Activated CD4-positive, alpha-beta T cell treated with anti-CD3 and anti-CD28 coated beads, Interleukin-10, Interleukin-2, amounts not matched to agents 100 ng/mL and 50 ng/mL, durations not matched to agents 16 hours and 8 hours (primary cell): ENCODE data around the gene CRIP1.

Source experiments
- DNase-seq: peaks from one replicate; pipeline ENCODE4 v3.0.0-alpha.2; 2020

The CRIP1 gene

DNA sequence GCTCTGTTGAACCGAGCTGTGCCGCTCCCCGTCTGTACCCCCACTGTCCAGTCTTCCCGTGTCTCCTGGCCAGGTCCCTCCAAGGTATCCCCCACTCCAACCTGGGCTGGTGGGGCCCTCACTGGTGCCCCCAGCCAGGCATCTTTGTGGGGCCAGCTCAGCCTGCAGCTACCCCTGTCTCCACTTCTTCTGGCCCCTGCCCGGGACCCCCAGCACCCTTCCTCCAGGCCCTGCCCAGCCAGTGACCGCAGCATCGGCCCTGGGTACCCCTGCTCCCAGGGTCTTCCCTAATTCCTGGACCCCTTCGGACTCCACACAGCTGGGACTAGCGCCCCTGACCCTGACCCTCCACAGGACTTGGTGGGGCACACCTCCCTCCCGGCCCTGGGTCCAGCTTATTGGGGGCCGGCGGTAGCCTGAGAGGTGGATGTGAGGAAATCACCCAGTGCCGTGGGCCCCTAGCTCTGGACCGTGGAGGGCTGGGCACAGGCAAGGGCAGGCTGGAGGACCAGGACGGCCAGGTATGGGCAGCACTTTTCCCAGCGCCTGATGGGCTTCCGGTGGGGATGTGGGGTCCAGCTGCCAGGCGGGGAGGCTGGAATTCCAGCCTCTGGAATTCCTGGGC, 4.1 kb upstream of the CRIP1 start:
- DNase-seq: no peak

DNA sequence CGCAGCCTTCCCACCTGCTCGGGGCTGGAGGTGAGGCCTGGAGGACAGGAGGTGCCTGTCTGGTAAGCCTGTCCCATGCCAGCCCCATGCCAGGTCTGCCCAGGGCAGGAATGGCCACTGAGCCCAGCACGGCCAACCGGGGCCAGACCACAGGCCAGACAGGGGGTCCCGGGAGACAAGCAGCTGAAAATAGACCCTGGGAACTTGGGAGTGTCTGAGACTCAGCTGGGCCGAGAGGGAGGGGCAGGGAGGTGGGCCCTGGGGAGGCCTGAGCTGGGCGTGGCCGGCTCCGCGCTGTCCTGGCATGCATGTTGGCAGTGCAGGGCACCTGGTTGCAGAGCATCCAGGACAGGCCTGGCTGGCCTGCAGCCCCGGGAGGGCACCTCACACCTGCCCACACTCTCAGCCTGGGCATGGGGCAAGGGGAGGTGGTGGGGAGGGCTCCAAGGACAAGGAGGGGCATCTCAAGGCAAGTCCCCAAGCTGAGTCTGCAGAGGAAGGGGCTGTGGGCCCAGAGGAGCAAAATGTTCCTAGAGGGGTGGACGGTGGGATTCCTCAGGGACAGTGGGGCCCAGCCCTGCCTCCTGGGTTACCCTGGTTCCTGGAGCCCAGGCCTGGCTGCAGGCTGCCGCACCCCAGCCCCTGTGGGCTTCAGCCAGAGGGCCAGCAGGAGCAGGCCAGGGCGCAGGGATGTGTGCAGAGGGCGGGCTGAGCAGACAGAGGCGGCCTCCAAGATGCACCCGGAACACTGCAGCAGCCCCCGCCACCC, 3.2 kb upstream of the CRIP1 start:
- DNase-seq: no peak

DNA sequence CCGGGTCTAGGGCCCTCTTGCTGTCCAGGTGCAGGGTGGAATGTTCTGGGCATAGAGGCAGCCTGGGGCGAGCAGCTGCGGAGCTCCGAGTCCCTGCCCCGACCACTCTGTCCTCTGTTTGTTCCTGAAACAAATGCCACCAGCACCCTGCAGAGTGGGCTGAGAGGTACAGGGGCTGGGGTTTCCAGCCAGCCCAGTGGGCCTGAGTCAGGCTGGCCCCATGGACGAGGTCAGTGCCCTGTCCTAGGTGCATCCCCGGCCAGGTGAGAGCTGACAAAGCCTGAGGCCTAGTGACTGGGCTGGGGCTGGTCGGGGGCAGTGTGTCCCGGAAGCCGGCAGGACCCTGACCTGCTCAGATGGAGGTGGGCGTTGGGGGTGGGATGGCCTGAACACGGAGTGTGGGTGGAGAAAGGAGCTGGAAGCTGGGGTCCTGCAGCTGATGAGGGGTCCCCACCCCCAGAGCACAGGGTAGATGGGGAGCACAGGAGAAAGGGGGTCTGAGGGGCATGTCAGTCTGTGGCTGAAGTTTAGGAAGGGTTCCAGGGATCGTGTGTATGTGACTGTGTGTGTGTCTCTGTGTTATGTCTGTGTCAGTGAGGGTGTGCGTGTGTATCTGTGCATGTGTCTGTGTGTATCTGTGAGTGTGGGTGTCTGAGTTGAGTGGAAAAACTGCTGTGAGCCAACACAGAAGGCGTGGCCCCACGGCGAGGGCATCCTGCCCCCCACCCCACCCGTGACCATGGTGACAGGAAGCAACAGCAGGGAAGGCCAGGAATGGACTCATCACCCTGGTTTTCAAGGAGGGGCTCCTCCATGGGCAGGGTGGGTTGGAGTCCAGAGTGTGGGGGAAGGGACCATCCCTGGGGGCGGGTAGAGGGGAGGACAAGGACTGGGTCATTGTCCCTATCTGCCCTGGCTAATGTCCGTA, 2.4 kb upstream of the CRIP1 start:
- DNase-seq: no peak

DNA sequence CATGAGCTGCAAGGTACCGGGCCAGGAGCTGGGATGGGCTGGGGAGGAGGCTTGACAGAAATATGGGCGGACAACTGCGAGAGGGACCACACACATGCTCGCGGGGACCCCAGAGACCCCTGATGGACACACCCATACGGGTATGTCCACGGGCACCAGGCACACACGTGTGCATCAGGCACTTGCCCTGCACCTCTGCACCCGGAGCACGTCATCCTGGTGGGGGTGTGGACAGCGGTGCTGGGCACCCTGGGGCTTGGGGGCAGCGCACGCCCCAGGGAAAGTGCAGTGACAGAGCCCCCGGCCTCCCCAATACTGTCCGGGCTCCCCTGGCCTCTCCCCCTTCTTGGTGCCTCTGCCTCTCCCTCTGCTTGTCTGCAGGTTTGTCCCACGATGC, 1.7 kb upstream of the CRIP1 start:
- DNase-seq: no peak

DNA sequence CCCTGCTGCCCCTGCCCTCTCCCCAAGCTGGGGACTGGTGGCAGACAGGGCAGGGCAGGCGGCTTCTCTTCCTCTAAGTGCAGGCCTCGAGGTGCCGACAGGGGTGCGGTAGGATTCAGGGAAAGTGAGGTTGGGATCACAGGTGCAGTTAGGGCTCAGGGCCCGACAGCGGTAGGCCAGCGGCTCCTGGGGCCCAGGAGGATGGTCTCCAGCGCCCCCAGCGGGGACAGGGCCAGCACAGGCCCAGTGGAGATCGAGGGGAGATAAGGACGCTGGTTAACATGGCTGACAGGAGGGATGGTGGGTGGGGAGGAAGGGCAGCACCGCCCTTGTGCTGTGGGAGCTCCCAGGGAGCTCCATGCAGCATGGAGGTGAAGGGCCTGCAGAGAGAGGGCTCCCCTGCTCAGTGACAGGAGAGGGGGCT, 935 bp upstream of the CRIP1 start:
- DNase-seq: peak; percentile 62

DNA sequence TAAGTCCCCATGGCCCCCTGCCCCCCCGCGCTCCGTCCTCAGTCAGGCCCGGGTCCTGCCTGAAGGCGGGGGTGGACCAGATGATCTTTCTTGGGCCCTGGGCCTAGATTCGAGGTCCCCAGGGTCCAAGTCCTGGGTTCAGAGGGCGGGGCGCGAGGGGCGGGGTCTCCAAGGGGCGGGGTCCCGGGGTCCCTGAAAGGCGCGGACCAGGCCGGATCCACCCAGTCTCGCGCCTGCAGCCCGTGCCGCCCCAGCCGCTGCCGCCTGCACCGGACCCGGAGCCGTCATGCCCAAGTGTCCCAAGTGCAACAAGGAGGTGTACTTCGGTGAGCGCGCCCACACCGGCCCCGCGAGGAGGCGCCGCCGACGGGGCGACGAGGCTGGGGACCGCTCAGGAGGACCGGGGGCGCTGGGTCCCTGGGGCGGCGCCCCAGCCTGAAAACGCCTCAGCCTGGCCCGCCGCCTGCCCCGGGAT, 325 bp downstream of the CRIP1 start:
- peak; percentile 74 for DNase-seq

DNA sequence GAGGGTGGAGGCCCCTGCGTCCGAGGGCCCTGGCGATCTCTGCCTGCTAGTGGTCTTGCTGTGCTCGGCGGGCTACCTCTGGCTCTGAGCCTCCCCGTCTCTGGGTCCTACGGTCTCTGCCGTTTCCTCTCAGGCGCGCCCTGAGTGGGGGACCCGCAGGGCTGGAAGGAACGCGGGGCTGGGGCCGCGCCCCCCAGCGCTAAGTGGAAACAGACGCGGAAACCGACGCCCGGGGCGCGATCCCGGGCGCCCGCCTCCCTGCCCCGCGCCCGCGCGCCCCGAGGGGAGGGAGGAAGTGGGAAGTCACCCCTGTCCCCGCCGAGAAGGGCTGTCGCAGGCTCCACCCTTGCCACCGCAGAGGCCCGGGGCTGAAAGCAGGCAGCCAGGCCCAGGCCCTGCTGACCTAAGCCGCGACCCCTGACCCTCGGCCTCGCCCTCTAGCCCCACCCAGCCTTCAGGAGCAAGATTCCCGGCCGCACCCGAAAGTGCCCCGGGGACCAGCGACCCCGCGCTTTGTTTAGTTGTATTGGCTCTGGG, 831 bp downstream of the CRIP1 start:
- DNase-seq: peak; percentile 74

DNA sequence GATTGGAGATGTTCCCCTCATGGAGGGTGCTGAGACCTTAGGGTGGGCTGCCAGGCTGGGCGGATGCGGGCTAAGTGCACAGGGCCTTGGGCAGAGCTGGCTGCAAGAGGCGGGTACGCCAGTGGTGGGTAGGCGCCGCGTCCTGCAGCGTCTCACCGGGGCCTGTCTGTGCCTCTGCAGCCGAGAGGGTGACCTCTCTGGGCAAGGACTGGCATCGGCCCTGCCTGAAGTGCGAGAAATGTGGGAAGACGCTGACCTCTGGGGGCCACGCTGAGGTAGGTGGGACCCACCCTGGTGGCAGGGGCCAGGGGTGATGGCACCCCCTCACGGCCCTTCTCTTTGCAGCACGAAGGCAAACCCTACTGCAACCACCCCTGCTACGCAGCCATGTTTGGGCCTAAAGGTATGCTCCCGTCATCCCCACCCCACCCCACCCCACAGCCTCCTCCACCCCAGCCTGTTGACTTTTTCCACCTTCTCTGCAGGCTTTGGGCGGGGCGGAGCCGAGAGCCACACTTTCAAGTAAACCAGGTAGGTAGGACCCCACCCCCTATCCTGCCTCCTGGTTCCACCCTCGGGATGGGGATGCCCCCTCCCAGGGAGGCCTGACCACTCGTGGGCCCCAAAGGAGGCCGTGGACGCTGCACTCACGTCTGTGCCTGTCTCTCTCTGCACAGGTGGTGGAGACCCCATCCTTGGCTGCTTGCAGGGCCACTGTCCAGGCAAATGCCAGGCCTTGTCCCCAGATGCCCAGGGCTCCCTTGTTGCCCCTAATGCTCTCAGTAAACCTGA, 1.5 kb downstream of the CRIP1 start:
- peak; percentile 41 for DNase-seq

DNA sequence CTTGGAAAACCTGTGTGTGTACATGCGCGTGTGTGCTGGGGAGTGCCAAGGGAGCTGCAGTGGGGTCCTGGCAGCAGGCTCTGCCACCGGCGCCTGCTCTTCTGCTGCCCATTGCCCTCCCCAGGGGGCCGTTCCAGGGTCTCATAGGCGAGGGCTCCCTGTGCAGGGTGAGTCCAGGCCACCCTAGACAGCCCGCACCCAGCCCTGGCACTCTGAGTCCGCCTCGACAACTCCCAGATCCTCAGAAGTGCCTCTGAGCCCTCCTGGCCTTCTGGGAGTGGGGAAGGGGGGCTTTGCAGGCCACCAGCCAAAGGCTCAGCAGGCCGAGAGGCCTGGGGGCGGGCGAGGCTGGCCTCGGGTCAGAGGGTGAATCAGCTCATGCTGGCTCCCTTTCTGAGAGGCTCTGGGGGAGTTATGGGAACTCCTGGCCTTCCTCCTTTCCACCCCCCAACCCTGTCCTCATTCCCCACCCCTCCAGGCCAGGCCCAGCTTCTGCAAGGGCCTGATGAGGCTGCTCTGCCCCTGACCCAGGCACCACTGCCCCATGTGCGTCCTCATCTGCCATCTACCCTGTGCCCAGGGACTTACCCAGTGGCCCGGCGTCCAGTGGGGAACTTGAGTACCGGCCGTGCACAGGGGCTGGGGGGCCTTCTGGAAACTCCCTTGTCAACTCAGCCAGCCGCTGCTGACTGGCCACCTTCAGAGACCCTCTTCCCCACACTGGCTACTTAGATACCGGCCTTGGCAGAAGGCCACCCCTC, 2.3 kb downstream of the CRIP1 start:
- DNase-seq: no peak

DNA sequence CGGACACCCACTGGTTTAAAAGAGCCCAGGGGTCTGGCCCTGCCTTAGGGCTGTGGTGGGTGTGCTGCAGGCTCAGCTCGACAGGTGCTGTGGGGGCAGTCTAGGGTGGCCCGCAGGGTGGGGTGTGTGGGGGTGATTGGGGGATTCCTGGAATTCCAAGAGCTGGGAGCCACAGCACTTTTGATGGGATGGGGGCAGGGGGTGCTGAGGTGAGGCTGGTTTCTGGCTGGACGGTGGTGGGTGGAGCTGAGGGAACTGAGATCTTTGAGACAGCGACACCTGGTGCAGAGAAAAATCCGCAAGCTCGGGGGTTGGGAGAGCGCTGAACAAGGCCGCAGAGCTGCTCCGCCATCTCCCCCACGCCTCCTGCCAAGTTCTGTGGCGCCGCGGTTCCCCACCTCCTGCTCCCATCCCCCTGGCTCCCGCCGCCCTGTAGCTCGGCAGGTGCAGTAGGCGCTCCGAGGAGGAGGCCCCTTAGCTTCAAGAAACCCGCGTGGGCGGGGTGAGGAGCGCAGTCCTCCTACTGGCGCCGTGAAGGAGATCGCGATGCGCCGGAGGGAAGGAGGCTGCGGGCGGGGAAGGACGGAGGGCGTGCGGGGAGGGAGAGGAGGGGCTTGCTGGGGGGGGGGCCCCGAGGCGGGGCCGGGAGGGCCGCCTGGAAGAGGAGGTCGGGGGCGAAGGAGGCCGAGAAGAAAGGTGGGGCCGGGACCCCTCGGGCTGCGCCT, 3.0 kb downstream of the CRIP1 start:
- peak; percentile 88 for DNase-seq

DNA sequence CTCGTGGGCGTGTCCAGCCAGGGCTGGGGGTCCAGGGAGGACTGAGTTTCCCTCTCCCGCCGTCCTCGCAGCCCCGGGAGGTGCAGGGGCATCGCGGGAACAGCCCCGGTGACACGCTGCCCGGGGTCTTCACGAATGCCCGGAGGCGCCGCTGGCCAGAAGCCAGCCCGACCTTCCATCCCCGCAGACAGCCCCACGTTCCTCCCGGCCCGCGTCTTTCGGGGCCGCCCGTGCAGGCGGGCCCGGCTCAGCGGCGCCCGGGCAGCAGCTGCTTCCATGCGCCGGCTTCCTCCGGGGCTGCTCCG, 3.5 kb downstream of the CRIP1 start:
- DNase-seq: no peak

DNA sequence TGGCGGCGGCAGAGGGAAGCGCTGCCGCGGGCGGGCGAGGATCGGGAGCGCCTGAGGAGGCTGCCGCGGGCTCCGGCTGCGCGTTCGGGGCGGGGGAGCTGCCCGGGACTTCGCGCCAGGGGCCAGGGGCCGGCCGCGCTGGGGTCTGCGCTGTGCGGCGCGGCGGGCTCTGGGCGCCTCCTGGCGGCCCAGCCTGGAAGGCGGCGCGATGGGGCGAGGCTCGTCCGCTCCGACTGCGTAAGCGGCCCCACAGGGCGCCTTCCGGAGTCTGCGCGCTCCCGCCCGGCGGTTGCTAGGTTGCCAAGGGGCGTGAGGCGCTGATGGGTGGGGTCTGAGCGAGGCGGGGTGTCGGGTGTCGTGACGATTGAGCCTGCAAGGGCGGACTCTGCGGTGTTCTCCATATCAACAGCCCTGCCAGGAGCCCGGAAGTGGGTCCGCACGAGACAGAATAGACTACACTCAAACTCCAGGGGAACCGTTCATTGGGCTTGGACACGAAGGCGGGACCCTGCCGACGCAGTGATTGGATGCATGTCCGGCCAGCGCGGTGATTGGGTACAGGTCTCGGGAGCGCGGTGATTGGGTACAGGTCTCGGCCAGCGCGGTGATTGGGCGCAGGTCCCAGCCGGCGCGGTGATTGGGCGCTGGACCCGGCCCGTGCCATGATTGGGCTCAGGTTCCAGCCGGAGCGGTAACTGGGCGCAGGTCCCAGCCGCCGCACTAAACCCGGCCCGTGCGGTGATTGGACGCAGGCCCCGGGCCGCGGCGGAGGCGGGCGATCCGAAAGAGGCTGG, 4.1 kb downstream of the CRIP1 start, which contains the start of gene TEDC1:
Gene TEDC1, plus strand, starts transcription at position 675 of the 794 bp plus-strand sequence. CDS start 130 bp downstream, outside the sequence.
- DNase-seq: peak; percentile 100

DNA sequence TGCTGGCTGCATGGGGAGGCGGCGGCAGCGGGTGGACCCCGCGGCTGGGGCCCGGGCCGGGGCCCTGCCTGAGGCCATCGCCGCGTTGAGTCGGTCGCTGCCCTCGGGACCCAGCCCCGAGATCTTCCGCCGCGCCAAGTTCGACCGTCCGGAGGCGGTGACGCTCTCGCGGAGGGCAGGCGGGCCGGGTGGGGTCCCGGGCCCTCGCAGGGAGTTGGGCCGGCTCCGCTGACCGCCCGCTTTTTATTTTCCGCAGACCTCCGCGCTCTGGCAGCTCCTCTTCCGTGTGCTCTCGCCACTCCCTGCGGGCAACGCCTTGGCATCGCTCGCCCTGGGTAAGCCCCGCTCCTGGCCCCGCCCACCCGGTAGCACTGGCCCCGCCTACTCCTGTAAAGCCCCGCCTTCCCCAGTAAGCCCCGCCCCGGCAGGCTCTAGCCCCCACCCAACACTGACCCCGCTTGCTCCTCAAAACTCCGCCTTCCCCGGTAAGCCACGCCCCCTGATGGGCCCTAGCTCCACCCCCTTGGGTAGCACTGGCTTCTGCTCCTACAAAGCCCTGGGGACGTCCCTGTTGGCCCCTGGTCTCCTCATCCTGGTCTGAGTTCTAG, 4.8 kb downstream of the CRIP1 start:
- DNase-seq: peak; percentile 95

DNA sequence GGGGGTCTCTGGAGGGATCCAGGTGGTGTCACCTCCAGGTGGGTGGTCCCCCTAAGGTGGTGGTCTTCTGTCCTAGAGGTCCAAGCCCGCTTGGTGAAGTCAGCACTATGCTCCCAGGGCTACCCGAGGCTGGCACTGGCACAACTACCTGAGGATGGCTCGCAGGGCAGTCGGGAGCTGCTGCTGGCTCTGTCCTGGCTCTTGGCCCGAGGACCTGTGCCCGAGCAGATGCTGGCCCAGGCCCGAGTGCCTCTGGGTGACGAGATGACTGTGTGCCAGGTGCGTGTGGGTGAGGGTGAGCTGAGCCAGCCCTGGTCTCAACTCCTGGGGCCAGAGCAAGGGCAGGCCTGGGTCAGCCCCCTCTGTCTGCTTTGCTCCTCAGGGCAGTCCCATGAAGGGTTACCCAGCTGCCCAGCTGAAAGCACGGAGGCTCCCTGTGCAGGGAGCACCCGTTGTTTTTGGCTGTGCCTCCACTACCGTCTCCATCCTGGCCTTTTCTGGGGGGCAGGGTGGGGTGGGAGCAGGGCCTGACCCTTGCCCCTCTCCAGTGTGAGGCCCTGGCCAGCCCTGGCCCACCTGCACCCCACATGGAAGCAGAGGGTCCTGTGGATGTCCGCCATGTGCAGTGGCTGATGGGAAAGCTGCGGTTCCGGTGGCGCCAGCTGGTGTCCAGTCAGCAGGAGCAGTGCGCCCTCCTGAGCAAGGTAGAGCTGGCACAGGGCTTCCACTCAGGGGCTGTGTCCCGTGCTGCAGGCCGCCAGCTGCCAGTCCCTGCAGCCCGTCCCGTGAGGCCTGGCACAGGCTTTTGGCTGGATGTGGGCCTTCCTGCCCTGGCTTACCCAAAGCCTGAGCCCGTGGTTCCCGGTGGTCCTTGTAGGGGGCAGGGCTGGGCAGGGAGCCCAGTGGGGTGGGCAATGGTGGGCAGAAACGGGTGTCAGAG, 5.6 kb downstream of the CRIP1 start:
- DNase-seq: no peak

DNA sequence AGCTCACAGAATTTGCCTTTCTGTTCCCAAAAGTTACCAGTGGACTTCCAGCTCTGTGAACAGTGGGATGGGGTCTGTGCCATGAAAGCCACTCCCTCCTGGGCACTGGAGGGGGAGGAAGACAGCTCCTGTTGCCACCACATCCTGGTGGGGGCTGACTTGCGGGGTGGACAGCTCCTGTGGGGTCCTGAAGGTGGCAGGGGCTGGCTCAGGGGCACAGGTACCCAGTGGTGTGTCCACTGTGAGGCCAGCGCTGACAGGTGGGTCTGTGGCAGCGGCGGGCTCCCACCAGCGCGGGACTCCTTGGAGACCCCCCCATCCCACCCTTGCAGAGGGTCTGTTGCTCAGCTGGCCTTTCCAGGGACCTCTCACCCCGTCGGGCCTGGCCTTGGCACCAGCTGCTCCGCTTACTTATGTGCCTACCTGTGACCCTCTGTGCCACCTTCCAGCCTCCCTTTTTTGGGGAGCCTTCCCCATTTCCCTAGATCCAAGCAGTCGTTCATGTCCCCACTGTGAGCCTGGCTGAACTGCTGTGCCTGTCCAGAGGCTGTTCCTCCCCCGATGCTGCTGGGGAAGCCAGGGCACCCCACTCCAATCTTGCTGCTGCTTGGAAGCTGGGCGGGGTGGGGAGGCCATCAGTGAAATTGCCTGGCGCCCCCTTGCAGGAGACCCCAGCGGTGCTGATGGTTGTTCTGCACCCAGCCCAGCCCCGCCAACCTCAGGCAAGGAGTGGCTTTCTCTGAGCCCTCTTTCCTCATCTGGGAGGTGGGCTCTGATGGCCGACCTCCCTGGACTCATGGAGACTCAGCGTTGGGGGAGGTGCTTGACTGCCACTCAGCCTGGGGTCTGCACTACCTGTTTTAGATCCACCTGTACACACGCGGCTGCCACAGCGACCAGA, 6.5 kb downstream of the CRIP1 start:
- no peak for DNase-seq

DNA sequence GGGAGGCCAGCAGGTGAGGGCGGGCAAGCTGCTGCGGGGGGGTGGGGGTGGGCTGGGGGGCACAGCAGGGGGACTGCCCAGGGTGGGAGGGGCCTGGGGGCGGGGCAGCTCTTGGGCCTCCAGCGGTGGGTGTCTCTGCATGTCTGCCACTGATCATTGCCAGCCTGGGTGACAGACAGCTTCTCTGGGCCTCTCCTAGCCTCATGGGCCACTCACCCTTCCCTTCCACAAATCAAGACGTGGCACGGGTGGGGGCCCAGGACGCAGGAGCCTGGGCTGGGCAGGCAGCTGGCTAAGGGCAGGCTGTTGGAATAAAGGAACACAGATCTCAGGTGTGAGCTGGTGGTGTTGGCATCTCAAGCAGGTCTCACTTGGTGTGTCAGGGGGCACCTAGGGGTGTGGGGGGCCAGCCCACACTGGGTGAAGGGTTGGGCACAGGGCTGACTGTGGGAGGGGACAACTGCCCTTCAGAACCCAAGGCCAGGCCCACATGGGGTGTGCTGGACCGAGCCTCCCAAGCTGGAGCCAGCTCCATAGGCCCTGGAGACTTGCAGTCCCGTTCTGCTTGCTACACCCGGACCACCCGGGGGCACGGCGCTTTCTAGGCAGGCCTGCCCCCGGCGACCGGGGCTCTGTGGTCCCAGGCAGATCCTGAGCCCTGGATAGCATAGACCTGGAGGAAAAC, 7.4 kb downstream of the CRIP1 start:
- no peak for DNase-seq

DNA sequence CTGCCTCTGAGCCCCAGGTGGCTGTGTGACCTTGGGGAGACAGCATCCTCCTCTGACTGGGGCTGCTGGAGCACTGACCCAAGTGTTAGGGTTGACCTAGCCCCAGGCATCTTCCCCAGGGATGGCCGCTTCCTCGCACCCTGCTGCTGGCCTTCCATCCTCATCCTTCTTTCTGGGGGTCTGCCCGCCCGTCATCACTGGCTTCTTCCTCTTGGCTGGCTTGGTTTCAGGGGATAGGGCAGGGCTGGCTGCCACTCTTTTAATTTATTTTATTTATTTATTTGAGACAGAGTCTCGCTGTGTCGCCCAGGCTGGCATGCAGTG, 7.9 kb downstream of the CRIP1 start:
- no peak for DNase-seq
